ENCODE data around the gene PPIE.

The PPIE gene

GRCh38 chr1:39738622-39739366 is at the start of gene PPIE:
Gene PPIE (plus strand): TSS chr1:39738882. CDS start chr1:39738901, 19 bp downstream.
- peak; percentile 87 to 99 for DNase-seq

GRCh38 chr1:39689214-39689613 is 49.5 kb upstream of the PPIE start:
- DNase-seq: no peak

- DNase-seq: peak in 1 of 2 experiments; percentile 21
Observed at GRCh38 chr1:39689635-39690034, 49.0 kb upstream of the PPIE start.

- no peak for DNase-seq
Observed at GRCh38 chr1:39690225-39690624, 48.5 kb upstream of the PPIE start.

GRCh38 chr1:39690794-39691382 is 47.8 kb upstream of the PPIE start:
- DNase-seq: no peak

GRCh38 chr1:39691383-39692151 is 47.1 kb upstream of the PPIE start, which contains the start of gene HPCAL4:
Gene HPCAL4 (minus strand): TSS chr1:39691433. CDS start chr1:39684603, 6,830 bp downstream.
- DNase-seq: peak; percentile 89 to 99

GRCh38 chr1:39692152-39693074 is 46.3 kb upstream of the PPIE start:
- DNase-seq: peak in 1 of 2 experiments; percentile 61

- no peak for DNase-seq
Observed at GRCh38 chr1:39694026-39694425, 44.7 kb upstream of the PPIE start.

- DNase-seq: no peak
Observed at GRCh38 chr1:39695016-39695415, 43.7 kb upstream of the PPIE start.

- DNase-seq: no peak
Observed at GRCh38 chr1:39696448-39696847, 42.2 kb upstream of the PPIE start.

GRCh38 chr1:39698568-39698967 is 40.1 kb upstream of the PPIE start:
- DNase-seq: no peak

GRCh38 chr1:39699419-39699818 is 39.3 kb upstream of the PPIE start:
- DNase-seq: no peak

- no peak for DNase-seq
Observed at GRCh38 chr1:39700348-39700747, 38.3 kb upstream of the PPIE start.

GRCh38 chr1:39701049-39701439 is 37.6 kb upstream of the PPIE start:
- DNase-seq: no peak

- DNase-seq: no peak
Observed at GRCh38 chr1:39704757-39705156, 33.9 kb upstream of the PPIE start.

- no peak for DNase-seq
Observed at GRCh38 chr1:39707506-39707905, 31.2 kb upstream of the PPIE start.

GRCh38 chr1:39711104-39711965 is 27.3 kb upstream of the PPIE start:
- DNase-seq: peak in 1 of 2 experiments; percentile 27

- peak in 1 of 2 experiments; percentile 21 for DNase-seq
Observed at GRCh38 chr1:39711966-39712340, 26.7 kb upstream of the PPIE start.

GRCh38 chr1:39713557-39713956 is 25.1 kb upstream of the PPIE start:
- DNase-seq: no peak

- DNase-seq: no peak
Observed at GRCh38 chr1:39717809-39718208, 20.9 kb upstream of the PPIE start.

Measured in NCI-H526 (cell line).